Testis (tissue), 2 donors: ENCODE results near the gene ZNF800.

Experiments used
- POLR2A ChIP-seq: fragments of 450-650 bp; IDR thresholded peaks from one replicate; pipeline ENCODE4 v1.6.1; 2017; ENCODE audit warnings: antibody characterized with exemption, mild to moderate bottlenecking, moderate library complexity
- TF ChIP-seq, protein P1 (sequence below), 3 experiments: fragments of 450-650 bp in 2 of 3; fragments of 200-600 bp in 1 of 3; sonication (generic) in 1 of 3; IDR thresholded peaks; one replicate each; pipeline ENCODE4 v1.5.1; 2016 to 2019; ENCODE audit warnings: antibody characterized with exemption in 3 of 3, mild to moderate bottlenecking in 2 of 3, moderate library complexity in 1 of 3

DNA sequence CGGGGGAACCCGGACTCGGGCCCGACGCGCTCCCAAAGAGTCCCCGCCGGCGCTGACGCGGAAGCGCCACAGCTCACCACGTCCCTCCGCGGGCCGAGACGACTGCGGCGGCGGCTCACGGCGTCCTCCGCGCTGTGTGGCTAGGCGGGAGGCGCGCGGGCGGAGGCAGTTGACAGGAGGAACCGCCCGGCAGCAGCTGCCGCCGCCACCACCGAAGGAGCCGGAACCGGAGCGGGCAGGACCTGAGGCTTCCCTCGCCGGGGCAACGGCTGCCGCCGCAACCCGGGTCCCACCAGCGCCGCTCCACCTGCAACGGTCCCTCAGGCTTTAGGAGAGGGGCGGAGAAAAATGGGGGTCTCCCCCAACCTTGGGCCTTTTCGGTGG, 334 bp downstream of the ZNF800 start:
- TF ChIP-seq, protein P1, sequence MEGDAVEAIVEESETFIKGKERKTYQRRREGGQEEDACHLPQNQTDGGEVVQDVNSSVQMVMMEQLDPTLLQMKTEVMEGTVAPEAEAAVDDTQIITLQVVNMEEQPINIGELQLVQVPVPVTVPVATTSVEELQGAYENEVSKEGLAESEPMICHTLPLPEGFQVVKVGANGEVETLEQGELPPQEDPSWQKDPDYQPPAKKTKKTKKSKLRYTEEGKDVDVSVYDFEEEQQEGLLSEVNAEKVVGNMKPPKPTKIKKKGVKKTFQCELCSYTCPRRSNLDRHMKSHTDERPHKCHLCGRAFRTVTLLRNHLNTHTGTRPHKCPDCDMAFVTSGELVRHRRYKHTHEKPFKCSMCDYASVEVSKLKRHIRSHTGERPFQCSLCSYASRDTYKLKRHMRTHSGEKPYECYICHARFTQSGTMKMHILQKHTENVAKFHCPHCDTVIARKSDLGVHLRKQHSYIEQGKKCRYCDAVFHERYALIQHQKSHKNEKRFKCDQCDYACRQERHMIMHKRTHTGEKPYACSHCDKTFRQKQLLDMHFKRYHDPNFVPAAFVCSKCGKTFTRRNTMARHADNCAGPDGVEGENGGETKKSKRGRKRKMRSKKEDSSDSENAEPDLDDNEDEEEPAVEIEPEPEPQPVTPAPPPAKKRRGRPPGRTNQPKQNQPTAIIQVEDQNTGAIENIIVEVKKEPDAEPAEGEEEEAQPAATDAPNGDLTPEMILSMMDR (IDR thresholded peaks at IDR 0.05), result no peak
- no peak for TF ChIP-seq POLR2A
